ENCODE measurements around the gene SFXN3.
A peak's percentile ranks its signal among the peaks of the same experiment; 100 is the strongest.
"Not testable (repeated sequence)": the region's sequence is repeated elsewhere in the genome, so short reads cannot be mapped to it uniquely, and the experiment has no call there.

The SFXN3 gene

GRCh38 chr10:101015582-101015973, 15.5 kb upstream of the SFXN3 start:
- DNase-seq (ENCODE audit: low read depth in 3 of 3): no peak

DNA sequence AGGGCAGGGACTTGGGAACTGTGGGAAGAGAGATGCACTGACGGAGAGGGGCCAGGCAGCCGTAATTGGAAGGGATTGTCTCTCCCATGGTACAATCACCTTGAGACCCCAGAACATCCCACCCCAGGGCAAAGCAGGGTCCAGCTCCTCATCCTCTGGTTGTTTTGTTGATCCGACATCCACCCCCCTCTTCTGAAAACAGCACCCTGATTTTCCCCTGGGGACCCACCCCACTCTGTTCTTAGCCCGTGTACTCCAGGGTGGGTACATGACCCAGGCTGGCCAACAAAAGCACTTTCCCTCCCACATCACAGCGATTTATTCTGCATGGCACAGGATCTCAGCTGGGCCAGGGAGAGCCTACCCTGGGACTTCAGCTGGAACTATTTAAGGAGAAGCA, 14.2 kb upstream of the SFXN3 start:
- no peak for DNase-seq (ENCODE audit: low read depth in 3 of 3)

DNA sequence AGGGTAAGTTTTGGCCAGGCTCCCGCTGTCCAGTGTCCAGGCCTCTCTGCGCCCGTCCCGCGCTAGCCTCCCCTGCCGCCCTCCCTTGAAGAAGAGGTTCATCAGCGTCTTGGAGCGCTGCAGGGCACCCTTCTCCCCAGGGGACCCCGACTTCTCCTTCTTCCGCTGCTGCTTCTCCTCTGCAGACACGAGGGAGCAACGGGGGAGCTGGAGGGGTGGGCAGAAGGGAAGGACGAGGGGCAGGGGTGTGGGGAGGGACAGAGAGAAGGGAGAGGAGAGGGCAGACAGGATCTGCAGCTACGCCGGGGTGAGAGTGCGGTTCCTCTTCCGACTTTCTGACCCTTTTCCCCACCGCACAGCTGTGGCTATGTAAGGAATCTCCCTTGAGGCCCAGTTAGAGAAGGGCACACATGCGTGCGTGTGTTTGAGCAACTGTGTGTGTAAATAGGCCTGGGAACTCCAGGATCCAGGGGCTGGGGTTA, 12.9 kb upstream of the SFXN3 start:
- DNase-seq (ENCODE audit: low read depth in 3 of 3): no peak

- peak in 2 of 3 donors; percentile 74 to 84 for DNase-seq (ENCODE audit: low read depth in 3 of 3)
Measured at GRCh38 chr10:101018600-101019439, 12.2 kb upstream of the SFXN3 start.

DNA sequence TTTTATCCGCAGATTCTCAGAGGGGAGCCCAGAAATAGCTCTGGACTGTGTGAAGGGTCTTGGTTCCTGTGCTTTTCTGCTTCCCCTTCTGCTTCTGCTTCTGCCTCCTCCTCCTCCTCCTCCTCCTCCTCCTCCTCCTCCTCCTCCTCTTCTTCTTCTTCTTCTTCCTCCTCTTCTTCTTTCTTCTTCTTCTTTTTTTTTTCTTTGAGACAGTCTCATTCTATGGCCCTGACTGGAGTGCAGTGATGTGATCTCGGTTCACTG, 11.7 kb upstream of the SFXN3 start:
- DNase-seq (ENCODE audit: low read depth in 3 of 3): no peak

DNA sequence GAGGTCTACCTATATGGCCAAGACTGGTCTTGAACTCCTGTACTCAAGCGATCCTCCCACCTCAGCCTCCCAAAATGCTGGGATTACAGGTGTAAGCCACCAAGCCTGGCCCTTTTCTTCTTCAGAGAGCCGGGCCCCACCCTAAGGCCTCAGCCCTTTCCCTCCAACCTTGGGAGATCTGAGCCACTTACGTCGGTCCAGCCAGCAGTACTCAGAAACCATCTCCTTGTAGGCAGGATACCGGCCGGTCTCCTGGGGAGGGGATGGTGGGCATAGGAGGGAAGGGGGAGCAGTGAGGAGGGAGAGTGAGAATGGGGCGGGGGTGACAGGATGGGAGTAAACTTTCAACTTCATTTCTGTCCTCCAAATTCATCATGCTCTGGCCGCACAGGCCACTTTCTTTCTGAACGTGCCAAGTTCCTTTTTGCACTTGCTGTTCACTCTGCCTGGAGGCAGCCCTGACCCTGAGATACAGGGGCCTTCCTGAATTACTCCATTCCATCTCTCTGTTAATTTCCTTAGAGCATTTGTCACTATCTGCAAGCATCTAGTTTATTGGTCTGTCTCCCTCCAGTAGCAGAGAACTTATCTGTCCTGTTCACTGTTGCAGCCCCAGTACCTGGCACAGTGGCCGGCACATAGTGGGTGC, 10.5 kb upstream of the SFXN3 start:
- DNase-seq (ENCODE audit: low read depth in 3 of 3): no peak

DNA sequence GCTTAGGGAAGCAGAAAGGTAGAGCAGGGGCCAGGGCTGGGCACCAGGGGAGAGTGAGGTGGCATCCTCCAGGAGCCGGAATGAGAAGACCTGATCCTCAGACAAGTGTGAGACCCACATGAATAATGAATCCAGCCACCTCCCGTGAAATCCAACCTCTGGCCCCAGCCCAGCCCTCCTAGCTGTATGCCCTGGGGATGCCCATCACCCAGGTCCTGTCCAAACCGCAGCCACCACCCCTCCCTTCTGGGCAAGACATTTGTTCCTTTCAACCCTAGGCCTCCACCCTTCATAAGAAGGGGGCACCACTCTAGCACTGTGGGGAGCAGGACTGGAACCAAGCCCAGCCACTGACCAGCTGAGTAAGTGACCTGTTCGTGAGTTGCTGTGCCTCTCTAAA, 9.8 kb upstream of the SFXN3 start:
- no peak for DNase-seq (ENCODE audit: low read depth in 3 of 3)

DNA sequence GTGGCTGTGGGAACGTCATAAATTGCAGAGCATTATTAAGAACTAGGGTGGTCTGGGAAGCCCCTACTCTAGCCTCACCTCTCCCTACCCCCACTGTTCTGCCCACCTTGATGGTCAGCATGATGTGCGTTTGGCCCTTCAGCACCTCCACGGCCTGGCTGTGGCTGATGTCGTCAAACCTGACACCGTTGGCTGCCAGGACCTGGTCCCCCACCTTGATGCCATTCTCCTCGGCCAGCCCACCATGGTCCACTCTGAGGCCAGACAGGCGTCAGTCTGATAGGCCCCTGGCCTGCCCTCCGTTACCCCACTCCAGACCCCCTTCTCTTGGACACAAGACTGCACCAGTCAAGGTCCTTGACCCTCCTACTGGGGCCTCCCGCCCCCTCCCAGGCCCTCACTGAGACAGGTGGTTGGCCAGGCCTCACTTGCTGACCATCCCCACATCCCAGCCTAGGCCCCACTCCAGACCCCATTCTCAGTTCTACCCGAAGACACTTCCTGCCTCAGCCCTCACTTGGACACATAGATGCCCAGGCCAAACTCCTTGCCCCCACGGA, 9.3 kb upstream of the SFXN3 start:
- no peak for DNase-seq (ENCODE audit: low read depth in 3 of 3)

GRCh38 chr10:101022967-101023705, 7.9 kb upstream of the SFXN3 start:
- DNase-seq (ENCODE audit: low read depth in 3 of 3): no peak

- DNase-seq (ENCODE audit: low read depth in 3 of 3): no peak
Measured at GRCh38 chr10:101027106-101027720, 3.8 kb upstream of the SFXN3 start.

- DNase-seq (ENCODE audit: low read depth in 3 of 3): no peak
Measured at GRCh38 chr10:101028446-101029337, 2.3 kb upstream of the SFXN3 start.

DNA sequence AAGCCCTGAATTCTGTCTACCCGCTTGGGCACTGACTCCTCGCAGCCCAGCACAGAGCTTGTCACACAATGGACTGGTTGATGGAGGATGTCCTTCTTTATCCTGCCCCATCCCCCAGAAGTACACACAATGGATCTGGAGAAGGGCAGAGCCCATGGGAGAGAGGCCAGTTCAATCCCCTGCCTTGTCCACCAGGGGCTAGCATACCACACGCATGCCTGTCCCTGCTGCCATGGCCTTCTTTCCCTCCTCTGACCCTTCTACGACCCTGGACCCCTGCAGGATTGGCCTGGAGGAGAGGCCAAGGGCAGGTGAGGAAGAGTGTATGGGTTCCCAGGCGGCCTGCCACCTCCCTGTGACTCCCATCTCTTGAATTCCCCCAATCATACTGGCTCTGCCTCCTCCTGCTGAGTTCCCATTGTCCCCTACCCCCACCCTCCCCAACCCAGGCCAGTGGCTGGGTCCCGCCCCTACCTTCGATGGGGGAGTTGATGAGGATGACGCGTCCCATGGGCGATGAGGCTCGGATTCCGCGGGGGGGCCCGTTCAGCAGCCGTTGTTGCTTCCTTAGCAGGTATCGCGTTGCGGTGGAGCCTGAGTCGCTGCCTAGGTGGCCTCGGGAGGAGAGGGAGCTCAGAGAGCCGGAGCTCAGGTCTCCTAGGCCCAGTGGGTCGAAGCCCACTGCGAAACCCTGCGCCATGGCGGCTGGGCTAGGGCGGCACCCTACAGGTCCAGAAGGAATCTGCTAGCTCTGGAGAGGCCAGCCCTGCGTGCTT, 1.3 kb upstream of the SFXN3 start:
- DNase-seq (ENCODE audit: low read depth in 3 of 3): no peak

DNA sequence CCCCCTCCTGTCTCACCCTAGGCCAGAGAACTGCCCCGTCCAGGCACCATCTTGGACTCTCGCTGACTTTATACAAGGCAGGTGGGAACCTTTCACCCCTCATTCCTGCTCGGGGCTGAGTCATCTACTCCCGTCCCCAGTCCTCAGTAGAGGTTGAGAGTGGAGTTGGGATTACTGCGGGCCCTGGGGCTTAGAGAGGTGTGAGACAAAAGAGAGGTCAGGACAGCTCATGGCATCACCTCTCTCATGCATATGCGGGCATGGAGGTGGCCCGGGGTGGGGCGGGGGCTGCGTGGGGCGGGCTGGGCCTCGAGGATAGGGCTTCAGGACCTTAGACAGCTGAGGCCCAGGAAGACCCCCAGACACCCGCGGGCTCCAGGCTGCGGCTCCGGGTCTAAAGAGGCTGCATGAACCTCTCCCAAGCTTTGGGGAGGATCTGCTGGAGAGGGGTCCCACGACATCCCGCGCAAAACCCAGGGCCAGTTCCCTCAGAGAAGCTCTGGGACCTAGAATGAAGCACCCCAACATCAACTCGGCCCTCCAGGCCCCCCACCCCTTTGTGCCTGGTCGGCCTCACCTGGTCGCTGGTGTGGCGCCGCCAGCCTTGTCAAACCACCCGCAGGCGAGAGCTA, 422 bp upstream of the SFXN3 start:
- no peak for DNase-seq (ENCODE audit: low read depth in 3 of 3)

- peak in 2 of 3 donors; percentile 52 to 65 for DNase-seq (ENCODE audit: low read depth in 3 of 3)
Measured at GRCh38 chr10:101031796-101032636, 982 bp downstream of the SFXN3 start.

GRCh38 chr10:101032637-101033224, 1.7 kb downstream of the SFXN3 start:
- peak in 2 of 3 donors; percentile 38 to 43 for DNase-seq (ENCODE audit: low read depth in 3 of 3)

- DNase-seq (ENCODE audit: low read depth in 3 of 3): no peak
Measured at GRCh38 chr10:101033276-101033675, 2.2 kb downstream of the SFXN3 start.

DNA sequence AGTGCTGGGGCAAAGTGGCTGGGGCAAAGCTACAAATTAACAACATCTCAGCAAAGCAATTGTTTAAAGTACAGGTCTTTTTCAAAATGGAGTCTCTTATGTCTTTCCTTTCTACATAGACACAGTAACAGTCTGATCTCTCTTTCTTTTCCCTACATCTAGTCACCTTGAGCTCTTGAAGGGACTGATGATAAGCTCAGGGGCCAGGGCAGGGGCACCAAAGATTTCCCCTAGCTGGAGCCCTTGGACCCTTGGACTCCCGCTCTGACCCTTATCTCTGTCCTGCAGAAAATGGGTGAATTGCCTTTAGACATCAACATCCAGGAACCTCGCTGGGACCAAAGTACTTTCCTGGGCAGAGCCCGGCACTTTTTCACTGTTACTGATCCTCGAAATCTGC, 3.4 kb downstream of the SFXN3 start:
- not testable (repeated sequence) for DNase-seq (ENCODE audit: low read depth in 3 of 3)

GRCh38 chr10:101035314-101035713, 4.3 kb downstream of the SFXN3 start:
- DNase-seq (ENCODE audit: low read depth in 3 of 3): no peak
